Measurements from ENCODE around the gene IFT81.

DNA sequence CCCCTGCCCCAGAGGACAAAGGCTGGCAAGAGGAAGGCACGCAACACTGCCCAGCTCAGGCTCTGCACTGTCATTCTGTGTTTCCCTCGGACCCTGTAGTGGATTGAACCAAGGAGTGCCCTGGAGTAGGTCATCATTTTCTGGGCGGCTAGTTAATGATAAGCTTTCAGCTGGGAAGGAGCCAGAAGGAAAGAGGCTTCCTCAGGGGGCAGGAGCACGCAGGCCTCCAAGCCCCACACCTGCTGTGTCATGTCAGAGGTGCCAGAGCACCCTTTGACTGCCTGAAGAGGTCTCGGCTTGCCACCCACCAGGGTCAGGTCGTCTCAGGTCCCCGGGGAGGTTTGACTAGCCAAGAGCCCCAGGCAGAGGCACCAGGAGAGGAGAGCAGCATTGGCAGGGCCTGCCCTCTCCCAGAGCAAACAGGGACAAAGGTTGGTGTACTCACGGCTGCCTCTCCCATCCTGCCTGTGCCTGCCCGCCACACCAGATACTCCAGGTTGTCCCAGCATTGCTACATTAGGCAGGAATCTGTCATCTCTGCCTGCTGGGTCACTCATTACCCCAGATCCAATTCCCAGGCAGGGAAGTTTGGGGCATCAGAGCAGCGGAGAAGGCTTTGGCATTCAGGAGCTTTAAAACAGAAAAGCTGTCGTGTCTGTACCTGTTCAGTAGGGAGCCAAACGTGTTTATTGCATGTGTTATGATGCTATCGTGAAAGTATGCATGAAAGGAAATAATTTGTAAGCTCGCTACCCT, 123.4 kb downstream of the IFT81 start:
- TF ChIP-seq, protein P1, sequence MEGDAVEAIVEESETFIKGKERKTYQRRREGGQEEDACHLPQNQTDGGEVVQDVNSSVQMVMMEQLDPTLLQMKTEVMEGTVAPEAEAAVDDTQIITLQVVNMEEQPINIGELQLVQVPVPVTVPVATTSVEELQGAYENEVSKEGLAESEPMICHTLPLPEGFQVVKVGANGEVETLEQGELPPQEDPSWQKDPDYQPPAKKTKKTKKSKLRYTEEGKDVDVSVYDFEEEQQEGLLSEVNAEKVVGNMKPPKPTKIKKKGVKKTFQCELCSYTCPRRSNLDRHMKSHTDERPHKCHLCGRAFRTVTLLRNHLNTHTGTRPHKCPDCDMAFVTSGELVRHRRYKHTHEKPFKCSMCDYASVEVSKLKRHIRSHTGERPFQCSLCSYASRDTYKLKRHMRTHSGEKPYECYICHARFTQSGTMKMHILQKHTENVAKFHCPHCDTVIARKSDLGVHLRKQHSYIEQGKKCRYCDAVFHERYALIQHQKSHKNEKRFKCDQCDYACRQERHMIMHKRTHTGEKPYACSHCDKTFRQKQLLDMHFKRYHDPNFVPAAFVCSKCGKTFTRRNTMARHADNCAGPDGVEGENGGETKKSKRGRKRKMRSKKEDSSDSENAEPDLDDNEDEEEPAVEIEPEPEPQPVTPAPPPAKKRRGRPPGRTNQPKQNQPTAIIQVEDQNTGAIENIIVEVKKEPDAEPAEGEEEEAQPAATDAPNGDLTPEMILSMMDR (IDR thresholded peaks at IDR 0.05) = no peak
- TF ChIP-seq POLR2A (IDR thresholded peaks at IDR 0.05) (no peak), EP300 (IDR thresholded peaks at IDR 0.05) (no peak)

Data from tibial nerve (tissue), 4 donors.